GM19099 (cell line): ENCODE measurements around the gene MYBPC3.

Experiments used
- POLR2A ChIP-seq: IDR thresholded peaks from 3 replicates; pipeline ENCODE4 v1.6.1; 2011; ENCODE audit warnings: low read depth; ENCODE audit not compliant: insufficient read length; ENCODE audit errors: extremely low read depth

MYBPC3 gene

GRCh38 chr11:47318166-47318565 lies 34.3 kb downstream of the MYBPC3 start:
- TF ChIP-seq POLR2A: no peak

GRCh38 chr11:47317064-47317828 lies 35.3 kb downstream of the MYBPC3 start:
- TF ChIP-seq POLR2A: no peak

- TF ChIP-seq POLR2A: no peak
Measured at GRCh38 chr11:47314992-47315391, 37.5 kb downstream of the MYBPC3 start.

- TF ChIP-seq POLR2A: no peak
Measured at GRCh38 chr11:47308050-47308823, 44.3 kb downstream of the MYBPC3 start.

GRCh38 chr11:47306484-47306844 lies 46.0 kb downstream of the MYBPC3 start:
- TF ChIP-seq POLR2A: no peak

- no peak for TF ChIP-seq POLR2A
Measured at GRCh38 chr11:47305734-47306483, 46.6 kb downstream of the MYBPC3 start.

GRCh38 chr11:47302853-47303252 lies 49.6 kb downstream of the MYBPC3 start:
- no peak for TF ChIP-seq POLR2A

- no peak for TF ChIP-seq POLR2A
Measured at GRCh38 chr11:47299078-47299477, 53.4 kb downstream of the MYBPC3 start.

GRCh38 chr11:47296045-47296444 lies 56.5 kb downstream of the MYBPC3 start:
- no peak for TF ChIP-seq POLR2A

- no peak for TF ChIP-seq POLR2A
Measured at GRCh38 chr11:47295385-47295784, 57.1 kb downstream of the MYBPC3 start.

- TF ChIP-seq POLR2A: no peak
Measured at GRCh38 chr11:47289856-47290255, 62.6 kb downstream of the MYBPC3 start.

GRCh38 chr11:47288066-47288465 lies 64.4 kb downstream of the MYBPC3 start:
- no peak for TF ChIP-seq POLR2A

- TF ChIP-seq POLR2A: no peak
Measured at GRCh38 chr11:47285969-47286770, 66.3 kb downstream of the MYBPC3 start.

- no peak for TF ChIP-seq POLR2A
Measured at GRCh38 chr11:47284151-47284550, 68.4 kb downstream of the MYBPC3 start.

GRCh38 chr11:47282462-47282861 lies 70.0 kb downstream of the MYBPC3 start:
- no peak for TF ChIP-seq POLR2A
